ENCODE results near the gene PMPCA. TPM values are rescaled to one million over a fixed set of nuclear protein-coding genes. Genes with fewer than 3 reads are reported as not detected.

PMPCA gene
- total RNA-seq, 1 donor from 2014 or later: 59.3 TPM

DNA sequence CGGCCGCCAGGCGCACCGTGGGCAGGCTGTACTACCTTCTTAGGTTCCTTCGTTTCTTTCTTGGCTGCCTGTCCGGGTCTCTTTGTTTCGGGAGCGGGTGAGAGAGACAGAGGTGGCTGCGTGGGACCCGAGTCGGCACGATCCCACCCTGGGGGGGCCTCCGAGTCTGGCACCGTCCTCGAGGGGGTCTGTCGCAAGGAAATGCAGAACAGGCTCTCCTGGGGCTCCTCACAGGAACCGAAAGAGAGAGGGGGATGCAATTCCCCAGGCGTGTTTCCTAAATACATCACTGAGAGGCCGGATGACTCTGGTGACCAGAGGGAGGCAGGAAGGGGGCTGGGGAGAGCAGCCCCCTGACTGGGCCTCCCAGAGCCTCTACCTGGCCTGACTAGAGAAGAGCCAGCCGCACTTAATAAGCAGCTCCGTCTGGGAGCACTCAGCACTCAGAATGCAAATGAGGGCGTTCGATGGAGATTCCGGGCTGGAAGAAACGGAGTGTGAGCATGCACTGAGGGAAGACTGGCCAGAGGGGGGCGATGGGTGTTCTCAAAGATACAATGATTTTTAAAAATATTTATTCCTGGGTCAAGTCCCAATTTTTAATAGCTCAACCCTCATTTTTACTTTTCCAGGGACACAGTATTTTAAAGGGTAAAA lies 40.9 kb downstream of the PMPCA start:
- DNase-seq (ENCODE audit: low spot score) (no peak), ATAC-seq (no peak)

DNA sequence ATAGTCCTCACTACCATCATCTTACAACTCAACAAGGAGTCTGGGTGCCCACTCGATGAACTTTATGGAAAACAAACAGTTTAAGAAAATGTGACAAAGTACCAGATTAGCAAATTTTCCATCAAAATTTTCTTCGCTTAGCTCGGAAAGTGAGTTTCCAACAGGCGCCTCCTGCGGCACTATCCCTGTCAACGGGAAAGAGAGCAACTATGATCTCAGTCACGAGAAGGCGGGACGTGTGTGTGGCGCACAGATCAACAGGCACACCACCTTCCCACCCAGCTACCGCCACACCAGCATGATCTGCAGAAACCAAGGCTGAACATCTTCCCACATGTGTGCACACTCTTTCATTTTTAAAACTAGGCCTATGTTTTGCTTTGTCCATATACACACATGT lies 42.9 kb downstream of the PMPCA start:
- DNase-seq (ENCODE audit: low spot score) (no peak), ATAC-seq (no peak)

DNA sequence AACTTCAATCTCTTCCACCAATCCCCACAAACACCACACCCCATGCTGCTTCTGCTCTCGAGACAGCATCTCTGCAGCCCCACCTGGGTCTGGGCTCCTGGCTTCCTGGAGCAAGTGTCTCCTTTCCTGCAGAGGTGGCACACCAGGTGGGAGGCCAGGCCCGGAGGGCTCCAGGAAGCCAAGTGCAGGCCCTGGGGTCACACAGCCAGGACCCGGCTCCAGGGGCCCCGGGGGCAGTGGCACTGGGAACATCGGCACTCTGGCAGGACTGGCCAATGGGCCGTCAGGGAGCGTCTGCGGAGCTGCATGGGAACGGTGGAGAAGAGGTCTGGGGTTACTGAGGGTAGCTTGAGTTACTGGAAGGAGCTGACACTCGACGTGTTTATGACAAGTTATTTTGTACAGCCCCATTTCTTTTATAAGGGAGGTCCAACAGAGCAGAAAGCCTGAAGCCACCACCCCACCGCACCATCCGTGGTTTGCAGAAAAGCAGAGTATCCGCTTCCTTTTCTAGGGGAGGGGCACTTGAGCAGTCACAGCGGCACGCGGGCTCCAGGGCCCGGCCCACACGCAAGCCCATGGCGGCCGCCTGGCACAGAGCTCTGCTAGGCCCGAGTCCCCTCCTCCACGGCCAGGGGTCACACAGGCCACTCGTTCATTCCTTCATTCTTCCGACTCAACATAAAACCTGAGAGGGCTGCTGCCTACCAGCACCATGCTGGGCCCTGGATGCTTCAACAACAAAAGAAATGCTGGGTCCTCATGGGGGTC lies 43.8 kb downstream of the PMPCA start:
- ATAC-seq (peak; percentile 14), DNase-seq (ENCODE audit: low spot score) (no peak)

DNA sequence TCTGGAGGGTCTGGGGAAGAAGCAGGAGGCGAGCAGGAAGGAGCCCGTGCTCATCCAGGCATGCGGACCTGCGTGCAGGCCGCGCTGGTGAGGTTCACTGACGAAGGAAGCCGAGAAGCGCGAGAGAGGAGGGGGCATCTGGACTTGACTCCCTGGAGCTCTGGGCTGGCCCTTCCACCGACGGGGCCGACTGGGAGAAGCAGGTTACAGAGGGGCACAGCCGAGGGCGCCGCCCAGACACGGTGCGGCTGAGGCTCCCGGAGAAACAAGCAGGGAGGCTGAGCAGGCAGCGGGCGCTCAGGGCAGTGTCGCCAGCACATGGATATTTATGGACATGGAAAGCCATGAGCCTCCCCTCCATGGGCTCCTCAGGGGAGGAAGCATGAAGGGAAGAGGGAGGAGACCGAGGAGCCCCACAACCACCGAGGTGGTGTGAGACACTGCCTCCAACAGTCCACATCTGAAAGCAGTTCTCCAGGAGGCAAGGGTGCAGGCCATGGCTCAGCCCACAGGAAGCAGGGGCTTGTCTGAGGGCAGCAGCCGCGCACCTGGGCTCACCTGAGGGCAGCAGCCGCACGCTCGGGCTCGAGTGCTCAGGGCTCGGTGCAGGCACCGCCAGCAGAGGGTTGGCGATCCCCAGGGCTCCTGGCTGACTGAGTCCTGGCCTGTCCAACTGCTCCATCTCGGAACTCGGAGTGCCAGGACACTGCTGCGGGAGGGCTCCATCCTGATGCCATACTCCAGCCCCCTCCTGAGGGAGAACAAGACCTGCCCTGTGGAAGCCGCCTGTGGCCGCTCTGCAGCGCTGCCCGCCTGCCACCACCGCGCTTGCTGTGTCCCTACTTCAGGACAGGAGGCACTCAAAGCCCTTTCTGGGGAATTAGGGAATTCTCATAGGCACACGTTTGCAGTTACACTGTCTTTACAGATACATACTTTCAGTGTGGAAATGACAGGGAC lies 44.9 kb downstream of the PMPCA start:
- DNase-seq (ENCODE audit: low spot score) (no peak), ATAC-seq (peak; percentile 10)

DNA sequence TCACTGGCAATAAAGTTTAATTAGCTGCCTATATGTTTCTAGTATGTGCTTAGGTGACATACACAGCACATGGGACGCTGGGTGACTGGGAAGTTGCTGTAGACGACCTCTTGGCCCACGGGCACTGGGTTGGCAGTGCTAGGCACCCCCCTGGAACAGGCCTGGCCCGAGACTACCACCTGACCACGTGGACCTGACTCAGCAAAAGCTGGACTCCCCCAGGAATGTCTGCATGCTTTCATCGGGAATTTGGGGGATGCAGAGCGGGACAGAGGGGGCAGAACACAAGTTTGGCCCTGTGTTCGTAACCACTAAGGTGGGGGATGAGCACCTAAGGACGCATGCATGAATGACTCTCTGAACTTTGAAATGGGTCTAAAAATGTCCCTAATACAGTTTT lies 45.8 kb downstream of the PMPCA start:
- ATAC-seq (no peak), DNase-seq (ENCODE audit: low spot score) (no peak)

DNA sequence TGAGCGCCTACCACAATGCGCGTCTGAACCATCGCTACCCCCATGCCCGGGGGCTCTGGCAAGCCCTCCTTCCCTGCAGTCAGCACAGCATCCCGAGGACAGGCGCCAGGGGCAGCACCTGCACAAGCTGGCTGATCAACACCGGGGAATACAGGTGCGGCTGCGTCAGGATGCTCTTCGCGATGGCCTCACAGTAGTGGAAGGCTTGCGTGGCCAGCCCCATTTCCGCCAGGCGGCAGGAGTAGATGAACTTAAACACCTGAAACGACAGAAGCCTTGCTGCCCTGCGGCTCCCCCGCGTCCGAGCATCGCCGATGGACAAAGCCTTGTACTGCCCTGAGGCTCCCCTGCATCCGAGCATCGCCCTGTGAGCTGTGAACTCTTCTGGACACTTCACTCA lies 46.9 kb downstream of the PMPCA start:
- DNase-seq (ENCODE audit: low spot score) (no peak), ATAC-seq (no peak)

DNA sequence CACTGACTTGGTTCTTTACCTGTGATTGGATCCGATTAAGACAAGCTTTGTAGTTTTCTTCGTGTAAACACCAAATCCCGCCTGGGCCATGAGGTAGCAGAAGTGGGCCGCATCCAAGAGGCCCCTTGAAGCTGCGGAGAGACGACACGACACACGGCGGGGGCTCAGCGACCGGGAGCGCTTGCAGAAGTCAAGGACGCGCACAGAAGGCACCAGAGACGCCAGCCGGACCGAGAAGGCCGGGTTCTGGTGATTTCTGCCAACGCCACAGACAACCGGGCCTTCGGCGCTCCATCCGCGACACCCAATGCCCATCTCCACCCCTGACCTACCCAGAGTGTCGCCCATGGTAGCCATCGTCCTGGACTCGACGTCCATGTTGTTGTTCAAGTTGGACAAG lies 49.0 kb downstream of the PMPCA start:
- ATAC-seq (no peak), DNase-seq (ENCODE audit: low spot score) (no peak)

DNA sequence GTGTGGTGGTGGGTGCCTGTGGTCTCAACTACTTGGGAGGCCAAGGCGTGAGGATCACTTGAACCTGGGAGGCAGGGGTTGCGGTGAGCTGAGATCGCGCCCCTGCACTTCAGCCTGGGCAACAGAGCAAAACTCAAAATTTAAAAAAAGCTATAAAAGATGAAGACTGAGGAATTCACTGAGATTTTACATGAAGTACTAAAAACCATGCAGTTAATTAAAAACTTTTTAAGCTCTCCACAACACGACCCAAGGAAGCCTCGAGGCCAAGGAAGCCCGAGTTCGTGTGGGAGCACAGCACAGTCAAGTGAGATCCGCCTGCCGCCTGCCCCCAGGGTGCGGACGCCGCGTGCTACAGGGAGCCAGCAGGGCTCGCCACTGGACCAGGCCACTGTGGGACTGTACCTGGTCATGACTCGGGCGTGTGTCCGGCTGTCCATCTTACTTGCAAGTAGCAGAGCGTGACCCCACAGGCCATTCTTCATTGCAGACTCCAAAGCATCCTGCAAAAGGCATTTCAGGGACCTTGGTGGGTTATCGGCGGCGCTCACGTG lies 50.4 kb downstream of the PMPCA start:
- DNase-seq (ENCODE audit: low spot score) (no peak), ATAC-seq (no peak)

DNA sequence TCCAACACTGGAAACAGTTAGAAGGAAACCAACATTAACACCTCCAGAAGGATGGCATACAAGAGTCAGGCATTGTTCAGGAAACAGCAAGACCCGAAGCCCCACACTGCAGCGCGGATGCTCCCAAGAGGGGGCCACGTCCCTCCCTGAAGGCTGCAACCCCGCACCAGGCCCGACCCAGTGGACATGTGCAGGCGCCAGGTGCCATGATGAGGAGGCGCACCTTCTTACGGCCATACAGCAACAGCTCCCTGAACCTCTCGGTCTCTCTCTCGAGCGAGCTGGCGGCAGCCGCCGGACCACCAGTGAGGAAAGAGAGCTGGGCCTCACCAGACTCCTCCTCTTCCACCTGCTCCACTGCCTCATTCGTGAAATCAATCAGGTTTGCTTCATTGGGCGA lies 52.2 kb downstream of the PMPCA start:
- ATAC-seq (no peak), DNase-seq (ENCODE audit: low spot score) (no peak)

DNA sequence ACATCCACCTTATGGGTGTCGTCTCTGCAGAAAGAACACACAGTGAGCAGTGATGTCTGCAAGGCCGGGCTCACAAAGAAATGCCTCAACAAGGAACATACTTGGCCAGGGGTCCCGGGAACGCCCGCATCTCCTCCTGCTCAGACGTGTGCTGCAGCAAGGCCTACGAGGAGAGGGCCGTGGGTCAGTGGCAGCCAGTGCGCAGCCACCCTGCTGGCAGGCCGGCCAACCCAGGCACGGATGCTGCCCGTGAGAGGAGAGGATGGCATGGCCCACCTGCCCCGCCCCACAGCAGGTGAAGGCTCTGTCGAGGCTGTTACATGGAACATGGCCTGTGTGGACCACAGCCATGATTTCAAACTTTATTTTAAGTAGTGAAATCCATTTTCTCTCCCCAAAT lies 53.1 kb downstream of the PMPCA start:
- no peak for ATAC-seq
- no peak for DNase-seq (ENCODE audit: low spot score)

DNA sequence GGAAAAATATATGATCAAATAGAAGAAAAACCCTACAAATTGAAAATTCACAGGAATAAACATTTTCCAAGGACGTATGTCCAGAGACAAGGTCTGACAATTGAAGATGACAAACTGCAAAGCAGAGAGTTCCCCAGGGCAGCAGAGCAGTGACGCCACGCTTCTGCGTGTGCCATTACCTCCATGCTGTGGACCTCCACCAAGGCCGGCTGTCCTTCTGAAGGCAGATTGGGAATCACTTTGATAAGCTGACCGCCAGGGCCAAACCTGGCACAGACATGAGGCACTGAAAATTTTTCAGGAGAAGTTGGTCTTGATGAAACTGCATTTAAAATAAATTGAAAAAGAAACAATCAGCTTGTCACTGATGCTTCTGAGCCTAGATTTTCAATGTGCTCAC lies 53.8 kb downstream of the PMPCA start:
- DNase-seq (ENCODE audit: low spot score) (no peak), ATAC-seq (no peak)

DNA sequence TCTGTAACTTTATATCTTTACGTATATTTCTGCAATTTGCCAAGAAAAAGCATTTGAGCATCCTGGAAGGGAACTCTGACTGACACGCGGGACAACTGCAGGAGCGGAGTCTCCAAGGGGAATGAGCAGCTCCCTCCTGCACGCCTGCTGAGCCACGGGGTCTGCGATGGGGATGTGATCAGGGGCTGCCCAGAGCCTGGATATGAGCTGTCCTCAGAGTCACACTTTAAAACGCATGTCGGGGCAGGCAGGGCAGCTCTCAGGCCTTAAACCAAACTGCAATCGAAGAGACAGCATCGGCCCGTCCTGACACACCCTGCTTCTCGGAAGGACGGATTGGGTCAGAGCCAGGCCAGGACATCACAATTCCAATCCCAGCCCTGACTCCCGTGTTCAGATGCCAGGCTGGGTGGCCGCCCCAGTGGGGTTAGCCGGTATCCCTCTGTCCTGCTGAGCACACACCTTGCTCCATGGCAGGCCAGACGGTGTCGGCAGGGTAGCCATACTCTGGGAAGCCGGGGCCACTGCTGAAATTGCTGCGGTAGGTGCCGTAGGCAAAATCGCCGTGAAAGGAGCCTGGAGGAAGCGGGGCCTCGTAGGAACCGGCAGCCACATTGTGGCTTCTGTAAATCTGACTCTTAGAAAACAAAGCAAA lies 55.2 kb downstream of the PMPCA start:
- ATAC-seq (no peak), DNase-seq (ENCODE audit: low spot score) (no peak)

DNA sequence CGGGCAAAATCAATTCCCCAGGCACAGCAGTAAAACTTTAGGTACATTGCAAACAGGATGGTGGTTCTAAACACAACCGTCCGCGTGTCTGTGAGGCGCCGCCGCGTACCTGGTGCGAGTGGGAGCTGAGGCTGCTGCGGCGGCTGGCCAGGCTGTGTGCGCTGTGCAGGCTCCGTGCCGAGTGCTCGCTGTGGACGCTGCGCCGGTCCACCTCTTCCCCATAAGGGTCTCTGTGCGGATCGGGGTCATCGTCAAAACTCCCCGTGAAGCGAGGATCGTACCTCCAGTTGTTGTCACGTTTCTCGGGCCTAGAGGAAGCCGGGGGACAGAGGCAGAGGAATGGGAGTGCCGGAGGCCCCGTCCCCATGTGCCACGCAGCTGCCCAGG lies 55.7 kb downstream of the PMPCA start:
- ATAC-seq (no peak), DNase-seq (ENCODE audit: low spot score) (no peak)

DNA sequence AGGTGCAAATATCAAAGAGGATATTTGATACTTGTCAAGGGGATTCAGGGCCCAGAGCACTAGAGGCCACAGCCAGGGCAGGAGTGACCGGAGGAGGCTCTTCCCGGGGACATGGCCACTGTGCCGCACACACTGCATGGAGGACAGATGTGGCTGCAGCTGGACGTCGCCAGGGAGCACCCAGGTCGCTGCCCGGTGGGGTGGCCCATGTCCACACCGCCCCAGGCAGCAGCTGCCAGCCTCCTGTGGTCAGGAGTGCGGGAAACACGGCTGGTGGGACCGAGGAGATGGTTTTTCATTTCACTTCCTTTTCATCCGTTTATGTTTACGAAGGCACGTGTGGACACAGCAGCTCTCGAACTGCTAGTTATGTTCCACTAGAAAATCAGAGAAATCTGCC lies 57.3 kb downstream of the PMPCA start:
- DNase-seq (ENCODE audit: low spot score) (no peak), ATAC-seq (no peak)

DNA sequence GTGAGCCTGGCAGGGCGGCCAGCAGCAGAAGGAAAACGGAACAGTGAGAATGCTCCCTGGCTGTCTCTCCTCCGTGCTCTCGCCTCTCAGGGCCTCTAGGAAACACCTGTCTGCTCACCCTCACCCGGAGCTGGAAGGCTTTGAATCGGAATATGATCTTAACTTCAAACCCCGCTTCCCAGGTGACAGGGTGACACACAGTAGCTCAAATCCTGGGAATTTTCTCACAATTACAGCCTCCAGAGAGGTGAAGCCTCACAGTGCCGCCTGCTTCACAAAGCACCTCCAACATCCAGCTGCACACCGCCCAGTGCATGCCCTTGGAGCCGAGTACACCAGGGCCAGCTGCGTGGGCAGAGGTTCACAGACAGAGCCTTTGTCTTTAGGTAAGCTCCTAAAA lies 59.9 kb downstream of the PMPCA start:
- DNase-seq (ENCODE audit: low spot score): no peak
- no peak for ATAC-seq

DNA sequence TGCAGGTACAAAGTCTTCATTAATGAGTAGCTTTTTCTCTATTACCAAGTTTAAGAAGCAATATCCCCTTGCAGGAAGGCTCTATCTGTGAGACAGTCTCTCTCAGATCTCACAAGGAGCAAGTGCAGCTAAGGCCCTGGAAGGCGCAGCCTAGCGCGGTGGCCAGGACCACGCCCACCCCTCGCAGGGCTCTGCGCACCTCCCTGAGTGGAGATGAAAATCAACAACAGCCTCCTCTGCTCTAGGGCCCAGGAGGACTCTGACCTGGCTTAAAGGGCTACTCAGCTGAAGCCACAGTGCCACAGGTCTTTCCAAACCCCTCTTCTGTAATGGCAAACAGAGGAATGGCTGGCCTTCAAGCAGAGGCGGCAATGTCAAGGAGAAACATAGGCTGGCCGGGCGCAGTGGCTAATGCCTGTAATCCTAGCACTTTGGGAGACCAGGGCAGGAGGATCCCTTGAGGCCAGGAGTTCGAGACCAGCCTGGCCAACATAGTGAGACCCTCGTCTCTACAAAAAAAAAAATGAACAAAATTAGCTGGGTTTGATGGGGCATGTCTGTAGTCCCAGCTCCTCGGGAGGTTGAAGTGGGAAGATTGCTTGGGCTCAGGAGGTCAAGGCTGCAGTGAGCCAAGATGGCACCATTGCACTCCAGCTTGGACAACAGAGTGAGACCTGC lies 60.5 kb downstream of the PMPCA start:
- ATAC-seq (no peak), DNase-seq (ENCODE audit: low spot score) (no peak)

DNA sequence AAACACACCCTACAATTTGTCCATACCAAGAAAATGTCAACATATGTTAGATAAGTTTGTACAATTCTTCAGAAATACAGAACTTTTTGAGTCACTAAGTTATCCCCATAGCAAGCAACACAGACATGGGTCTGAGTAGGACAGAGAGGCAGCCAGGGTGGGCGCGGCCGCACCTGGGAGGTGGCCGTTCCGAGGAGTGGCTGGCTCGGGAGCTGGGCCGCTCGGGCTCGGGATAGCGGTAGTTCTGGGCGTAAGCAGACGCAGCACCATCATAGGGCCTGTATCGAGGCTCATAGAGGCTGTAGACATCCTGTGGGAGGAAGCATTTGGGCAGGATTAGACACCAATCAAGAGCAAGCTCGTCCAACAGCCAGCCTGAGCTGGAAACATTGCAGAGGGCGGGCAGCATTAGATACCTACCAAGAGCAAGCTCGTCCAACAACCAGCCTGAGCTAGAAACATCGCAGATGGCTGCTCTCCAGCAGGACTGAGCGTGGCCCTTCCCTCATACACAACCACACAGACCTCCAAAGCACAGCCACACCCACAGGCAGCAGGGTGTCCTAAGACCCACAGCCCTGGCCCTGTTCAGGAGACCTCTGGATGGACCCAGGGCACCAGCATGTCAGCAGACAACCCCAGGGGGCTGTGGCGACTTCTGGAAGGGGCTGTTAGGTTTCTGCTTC lies 61.5 kb downstream of the PMPCA start:
- DNase-seq (ENCODE audit: low spot score): no peak
- ATAC-seq: no peak

DNA sequence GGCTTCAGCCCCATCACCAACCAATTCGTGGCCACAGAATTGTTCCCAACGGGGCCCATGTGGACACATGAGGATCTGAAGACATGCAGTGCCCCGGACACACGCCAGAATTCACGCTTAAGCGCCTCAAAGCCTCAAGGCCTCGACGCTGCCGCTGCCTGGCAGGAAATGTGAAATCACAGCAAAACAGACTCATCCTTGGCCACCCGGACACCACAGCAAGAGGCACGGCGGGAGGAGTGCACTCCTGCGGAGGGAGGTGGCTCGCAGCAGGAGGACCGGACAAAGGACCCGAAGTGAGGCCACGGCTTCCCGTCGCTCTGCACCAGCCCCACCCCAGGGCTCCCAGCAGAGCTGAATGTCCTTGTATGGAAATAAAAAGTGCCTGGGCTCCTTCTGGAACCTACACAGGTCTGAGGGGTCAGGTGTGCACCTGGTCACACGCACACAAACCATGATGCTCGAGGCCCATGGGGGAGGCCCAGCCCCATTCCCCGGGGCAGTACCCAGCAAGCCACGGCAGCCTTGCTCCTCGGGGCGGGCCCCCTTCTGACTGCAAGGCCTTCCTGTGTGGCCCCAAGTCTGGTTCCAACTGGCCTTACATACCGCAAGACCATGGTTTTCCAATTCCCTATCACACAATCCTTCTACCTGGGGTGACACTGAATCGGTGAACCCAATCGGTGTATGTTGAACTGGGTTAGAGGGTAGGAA lies 62.3 kb downstream of the PMPCA start:
- ATAC-seq (no peak), DNase-seq (ENCODE audit: low spot score) (no peak)

DNA sequence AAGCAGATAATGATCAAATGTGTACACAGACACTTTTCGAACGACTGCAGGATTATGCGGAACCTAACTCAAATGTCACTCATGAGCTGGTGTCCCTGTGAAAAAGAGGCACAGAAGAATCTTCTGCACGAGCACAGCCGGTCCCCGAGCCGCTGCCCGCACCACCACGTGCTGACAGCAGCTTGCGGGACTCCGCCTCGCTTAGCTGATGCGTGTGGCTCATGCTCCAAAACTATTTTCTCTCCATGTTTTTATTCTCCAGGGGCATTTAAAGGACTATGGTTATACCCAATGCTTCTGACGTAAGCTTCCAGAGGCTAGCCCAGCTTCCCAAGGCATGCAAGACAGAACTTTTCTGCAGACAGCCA lies 62.9 kb downstream of the PMPCA start:
- ATAC-seq (no peak), DNase-seq (ENCODE audit: low spot score) (no peak)
